Stimulated activated CD8-positive, alpha-beta memory T cell treated with anti-CD3 and anti-CD28 coated beads, Interleukin-2, amount 100 ng/mL, for 48 hours (primary cell): Measurements from ENCODE around the gene TXNDC2.

Experiments
- DNase-seq, 2 donors: peaks; one replicate each; pipeline ENCODE4 v3.0.0-alpha.2; 2020; ENCODE audit warnings: low read depth in 2 of 2

TXNDC2 gene

GRCh38 chr18:9913526-9914333 lies 28.0 kb downstream of the TXNDC2 start, which contains the start of gene VAPA:
Gene VAPA, plus strand, starts transcription at chr18:9914016. Its CDS starts 241 bp downstream, at chr18:9914257.
- DNase-seq: peak; percentile 86 to 91

GRCh38 chr18:9914334-9914583 lies 28.5 kb downstream of the TXNDC2 start:
- no peak for DNase-seq

DNA sequence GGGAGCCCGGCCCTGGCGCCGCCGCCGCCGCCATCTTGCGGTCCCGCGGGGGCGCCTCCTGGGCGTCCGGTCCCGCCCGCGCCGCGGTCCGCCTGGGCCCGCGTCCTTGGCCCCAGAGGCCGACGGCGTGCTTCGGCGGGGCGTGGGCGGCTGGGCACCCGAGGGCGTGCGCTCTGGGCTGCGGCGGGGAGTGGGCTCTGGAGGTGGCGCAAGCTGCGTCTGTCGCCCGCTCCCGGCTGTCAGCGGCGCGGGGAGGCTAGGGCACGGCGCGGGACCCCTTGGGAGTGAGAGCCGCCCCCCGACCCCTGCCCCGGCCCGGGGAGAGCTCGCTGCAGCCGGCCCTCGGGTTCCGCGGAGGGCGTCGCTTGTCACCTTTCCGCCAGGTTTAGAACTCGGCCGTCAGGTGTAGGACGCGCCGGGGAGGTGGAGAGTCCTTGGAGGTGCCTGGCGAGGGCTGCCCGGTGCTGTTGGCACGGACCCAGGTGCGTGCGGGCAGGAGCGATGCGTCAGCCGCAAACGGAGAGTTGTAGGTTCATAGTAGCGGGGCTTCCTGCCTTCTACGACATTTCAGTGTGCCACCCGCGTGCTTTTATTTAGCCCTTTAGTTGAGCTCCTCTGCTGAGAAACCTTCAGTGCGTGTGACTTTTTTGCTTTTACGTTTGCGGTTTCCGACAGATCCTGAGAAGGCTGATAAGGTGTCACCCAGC lies 29.0 kb downstream of the TXNDC2 start:
- DNase-seq: peak; percentile 54 to 66

- DNase-seq: no peak
Observed at GRCh38 chr18:9915291-9916076, 29.7 kb downstream of the TXNDC2 start.

DNA sequence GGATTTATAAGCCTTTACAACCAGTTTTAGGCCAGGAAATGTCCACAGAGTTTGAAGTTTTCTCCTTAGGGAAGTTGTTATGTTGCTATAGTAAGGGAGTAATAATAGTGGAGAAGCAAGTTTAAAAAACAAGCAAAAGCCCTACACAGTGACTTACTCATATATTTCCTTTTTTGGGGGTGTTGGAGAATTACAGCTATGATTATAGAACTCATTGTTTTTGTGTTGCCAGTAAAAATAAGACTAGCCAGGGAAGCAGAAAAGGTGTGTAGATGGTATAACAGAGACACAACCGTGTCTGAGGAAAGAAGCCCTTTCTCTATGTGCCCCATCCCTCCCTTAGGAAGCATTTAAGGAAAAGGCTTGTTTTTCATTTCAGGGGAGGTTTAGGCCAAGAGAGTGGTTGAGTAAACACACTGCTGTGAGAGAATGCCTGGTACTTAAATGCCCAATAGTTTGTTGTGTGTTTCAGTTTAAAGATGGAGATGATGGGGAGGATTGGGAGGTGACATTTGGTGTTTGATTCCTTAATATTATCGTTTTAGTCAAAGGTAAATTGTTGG lies 30.4 kb downstream of the TXNDC2 start:
- no peak for DNase-seq

- DNase-seq: no peak
Observed at GRCh38 chr18:9916808-9917207, 31.0 kb downstream of the TXNDC2 start.

DNA sequence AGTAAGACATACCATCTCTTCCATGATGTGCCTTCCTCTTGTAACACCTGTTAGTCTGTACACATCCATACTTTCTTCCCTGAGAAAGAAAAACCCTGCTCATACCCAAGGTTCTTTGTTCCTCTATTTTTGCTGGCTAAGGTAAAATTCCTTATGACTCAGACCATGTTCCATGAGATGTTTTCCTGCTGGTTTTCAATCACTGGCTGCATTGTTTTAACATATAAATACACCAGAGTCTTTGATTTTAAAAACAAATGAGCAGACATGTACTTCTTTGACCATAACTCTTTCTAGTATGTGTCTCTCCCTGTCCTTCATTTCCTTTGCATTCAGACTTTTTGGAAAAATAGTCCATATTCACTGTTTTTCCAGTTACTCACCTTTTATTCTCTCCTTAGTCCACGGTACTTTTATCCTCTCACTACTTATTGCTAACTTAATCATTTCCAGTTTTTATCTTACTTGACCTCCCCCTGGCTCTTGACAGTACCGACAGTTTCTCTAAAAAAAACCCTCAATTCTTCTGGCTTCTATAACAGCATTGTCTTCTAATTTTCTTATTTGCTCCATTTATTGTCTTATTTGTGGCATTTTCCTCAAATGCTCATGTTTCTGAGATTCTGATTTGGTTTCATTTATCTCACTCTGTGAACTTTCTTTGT lies 32.4 kb downstream of the TXNDC2 start:
- DNase-seq: no peak

GRCh38 chr18:9919564-9920232 lies 33.9 kb downstream of the TXNDC2 start:
- no peak for DNase-seq

GRCh38 chr18:9922592-9923311 lies 37.0 kb downstream of the TXNDC2 start:
- DNase-seq: no peak

DNA sequence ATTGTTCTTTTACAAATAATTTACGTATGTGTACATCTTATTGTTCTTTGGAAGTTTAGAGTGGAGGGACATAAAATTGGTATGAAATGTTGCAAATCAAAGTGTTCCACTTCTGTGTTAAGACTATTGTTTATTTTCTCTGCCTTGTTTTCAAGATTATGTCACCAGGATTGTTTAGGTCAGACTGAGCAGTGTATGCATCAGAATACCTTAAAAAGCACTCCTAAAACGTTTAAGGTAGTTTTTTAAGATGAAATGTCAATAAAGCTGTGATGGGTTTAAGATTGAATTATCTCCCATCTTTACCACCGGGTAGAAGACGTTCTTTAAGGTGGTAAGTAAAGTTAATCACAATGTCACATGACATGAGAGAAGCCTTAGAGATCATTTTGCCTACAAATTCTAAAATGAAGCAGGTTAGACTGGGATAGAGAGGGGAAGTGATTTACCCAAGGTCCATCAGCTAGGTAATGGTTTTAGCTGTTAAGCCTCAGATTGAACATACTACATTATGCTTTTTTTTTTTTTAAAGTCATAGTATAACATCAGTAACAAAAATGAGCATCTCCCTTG lies 38.7 kb downstream of the TXNDC2 start:
- no peak for DNase-seq

- no peak for DNase-seq
Observed at GRCh38 chr18:9925369-9925768, 39.6 kb downstream of the TXNDC2 start.

- no peak for DNase-seq
Observed at GRCh38 chr18:9925795-9926194, 40.0 kb downstream of the TXNDC2 start.

- no peak for DNase-seq
Observed at GRCh38 chr18:9926223-9926894, 40.6 kb downstream of the TXNDC2 start.

- no peak for DNase-seq
Observed at GRCh38 chr18:9926977-9927376, 41.2 kb downstream of the TXNDC2 start.

DNA sequence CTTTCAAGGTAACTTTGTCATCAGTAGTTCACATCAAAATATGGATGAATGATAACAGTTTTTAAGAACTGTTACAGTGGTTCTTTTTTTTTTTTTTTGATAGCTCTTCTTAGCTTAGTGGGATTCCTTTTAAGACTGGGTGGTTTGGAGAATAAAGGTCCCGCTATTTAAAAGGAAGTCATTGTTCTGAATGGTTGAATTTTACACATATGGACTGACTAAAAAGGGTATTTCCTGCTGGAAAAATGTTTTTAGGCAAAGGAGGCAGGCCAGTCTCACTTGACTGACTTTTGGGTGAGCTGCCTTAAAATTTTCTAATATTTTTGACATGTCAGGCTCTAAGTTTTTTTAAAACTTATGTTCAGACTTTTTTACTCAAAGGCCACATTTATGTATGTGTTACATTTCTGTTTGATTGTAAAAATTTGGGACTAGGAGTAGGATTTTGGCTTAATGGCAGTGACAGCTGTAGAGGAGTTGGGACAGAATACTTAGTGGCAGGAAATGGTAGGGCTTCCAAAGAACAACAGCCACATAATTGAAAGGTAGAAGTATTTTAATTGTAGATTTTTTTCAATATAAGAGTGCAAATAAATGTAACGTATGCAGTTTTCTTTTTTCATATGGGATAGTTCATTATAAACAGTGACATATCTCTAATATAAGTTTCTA lies 41.8 kb downstream of the TXNDC2 start:
- DNase-seq: no peak

DNA sequence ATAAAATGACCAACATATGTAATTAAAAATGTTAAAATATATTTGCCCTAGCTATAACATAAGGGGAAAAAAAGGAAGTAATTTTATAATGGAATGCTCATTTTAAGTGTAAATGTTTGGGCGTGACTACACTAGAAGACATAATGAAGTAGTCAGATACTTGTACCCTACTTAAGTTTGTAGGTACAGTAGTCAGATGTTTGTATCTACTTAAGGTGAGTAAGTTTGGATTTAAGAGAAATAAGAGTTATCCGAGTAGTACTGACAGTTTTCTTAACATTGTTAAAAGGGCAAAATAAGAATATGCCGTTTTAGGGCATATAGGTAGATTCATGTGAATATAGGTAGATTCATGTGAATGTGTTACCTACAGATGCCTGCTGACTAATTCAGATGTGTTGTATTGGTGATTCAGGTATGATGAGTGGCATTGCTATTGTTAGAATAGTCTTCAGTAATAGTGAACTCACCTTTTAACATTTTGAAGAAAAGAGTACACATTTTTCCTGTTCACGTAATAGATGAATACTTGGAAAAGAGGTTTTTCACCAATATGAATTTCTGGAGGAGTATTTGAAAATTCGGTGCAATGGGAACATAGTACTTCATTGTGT lies 43.0 kb downstream of the TXNDC2 start:
- DNase-seq: no peak

GRCh38 chr18:9930299-9930884 lies 44.6 kb downstream of the TXNDC2 start:
- DNase-seq: no peak

- no peak for DNase-seq
Observed at GRCh38 chr18:9931146-9931545, 45.4 kb downstream of the TXNDC2 start.
